ENCODE data around the gene CHST3. TPM values are rescaled to one million over a fixed set of nuclear protein-coding genes. Genes with fewer than 3 reads are reported as not detected.

Gene CHST3
- total and polyA plus RNA-seq, 9 of the 15 experiments (the other 6 are each of a cell fraction or from before 2014, with no cell fraction given), result 0.01 to 1.3 (median 0.15) TPM

DNA sequence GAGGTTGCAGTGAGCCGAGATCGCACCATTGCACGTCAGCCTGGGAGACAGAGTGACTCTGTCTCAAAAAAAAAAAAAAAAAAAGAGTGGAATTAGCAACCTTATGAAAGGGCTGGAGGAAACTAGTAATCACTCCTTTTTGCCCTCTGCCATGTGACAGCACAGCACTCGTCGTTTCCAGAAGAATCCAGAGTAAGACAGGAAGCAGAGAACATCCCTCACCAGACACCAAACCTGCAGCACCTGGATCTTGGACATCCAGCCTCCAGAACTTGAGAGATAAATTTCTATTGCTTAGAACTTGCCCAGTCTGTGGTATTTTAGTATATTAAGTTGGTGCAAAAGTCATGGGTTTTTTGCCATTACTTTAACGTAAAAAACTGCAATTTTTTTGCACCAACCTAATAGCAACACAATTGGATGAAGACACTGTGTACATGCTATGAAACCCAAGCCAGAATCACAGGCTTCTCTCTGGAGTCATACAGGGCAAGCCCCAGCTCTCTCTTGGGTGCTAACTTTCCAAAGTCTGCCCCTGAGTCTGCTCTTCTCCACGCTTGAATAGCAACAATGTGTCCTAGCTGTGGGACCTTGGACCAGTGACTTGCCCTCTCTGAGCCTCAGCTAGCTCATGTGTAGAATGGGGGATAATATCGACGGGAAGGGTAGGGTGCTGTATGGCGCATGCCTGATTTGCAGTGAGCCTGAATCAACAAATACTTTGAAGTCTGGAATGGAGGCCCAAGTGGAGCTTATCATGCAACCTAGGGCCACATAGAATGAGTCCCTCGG lies 55.1 kb downstream of the CHST3 start:
- no peak overlapping the region for H3K9ac ChIP-seq (ENCODE audit: insufficient read depth in 1 of 2, low read depth in 2 of 2, low read length in 2 of 2)
- no peaks in the 10 kb centered on the region for H3K4me1 ChIP-seq (replicated peaks in 1 of 2; ENCODE audit: control insufficient read depth in 2 of 2, insufficient read depth in 2 of 2, low read length in 2 of 2)
- WGBS (ENCODE audit: insufficient coverage, low coverage, missing lambda C conversion rate), result 11% methylated on average over 11 of the region's 11 CpGs
- TF ChIP-seq DLX4 (CRISPR knock-in tag; IDR thresholded peaks at IDR 0.05) (no peak), RBM25 (IDR thresholded peaks at IDR 0.05; ENCODE audit: low read depth, low read length, severe bottlenecking) (peak; percentile 10), BCOR (IDR thresholded peaks at IDR 0.05) (peak; percentile 36; the same call in 1 of the 2 replicates), ZFP36 (IDR thresholded peaks at IDR 0.05; ENCODE audit: low read depth, low read length, partially characterized antibody) (peak; percentile 68)
- no peak for ATAC-seq
- H2AFZ ChIP-seq (ENCODE audit: low read depth, low read length), result no peak overlapping the region
- H3K27ac ChIP-seq (ENCODE audit: extremely low read depth, low read depth, low read length), result no peak overlapping the region
- no peak overlapping the region for H3K4me2 ChIP-seq (ENCODE audit: insufficient read depth, low read length)
- no peak for FAIRE-seq
- H4K20me1 ChIP-seq (replicated peaks; ENCODE audit: control insufficient read depth, insufficient read depth, low read length), result no peaks in the 10 kb centered on the region
- ChIA-PET POLR2A (no interaction called here), CTCF (ENCODE audit: low intra/inter-chr PET ratio) (no interaction called here)
- in situ Hi-C loops (cut with MboI), result no loop called here
- H3K36me3 ChIP-seq (ENCODE audit: control insufficient read depth, insufficient read depth, low read length), result no peaks in the 10 kb centered on the region
- no TSS peak for BruUV-seq (replicated peaks)
- peaks cover 44 to 57% of the 10 kb centered on the region in 2 experiments; a peak in 4 of 5 replicates for H3K27me3 ChIP-seq (ENCODE audit: control insufficient read depth in 2 of 2, insufficient read depth in 2 of 2, low read length in 2 of 2)
- intact Hi-C loops (cut with micrococcal nuclease), result no loop called here
- H3K9me3 ChIP-seq (replicated peaks; ENCODE audit: control insufficient read depth, insufficient read depth, low read depth, low read length), result no peaks in the 10 kb centered on the region
- no peak overlapping the region for H3K4me3 ChIP-seq
- no peak for DNase-seq (ENCODE audit: extremely low read depth in 1 of 4, low spot score in 3 of 4)
- H3K9me1 ChIP-seq (ENCODE audit: control insufficient read depth, insufficient read depth, low read length), result no peaks in the 10 kb centered on the region
- H3K79me2 ChIP-seq (ENCODE audit: control insufficient read depth, insufficient read depth, low read length), result no peaks in the 10 kb centered on the region

Data from K562 (cell line).